ENCODE results near the gene CALM3.

- no peak for TF ChIP-seq POLR2A (IDR thresholded peaks at IDR 0.05; ENCODE audit: low read depth)
- TF ChIP-seq, protein P1, sequence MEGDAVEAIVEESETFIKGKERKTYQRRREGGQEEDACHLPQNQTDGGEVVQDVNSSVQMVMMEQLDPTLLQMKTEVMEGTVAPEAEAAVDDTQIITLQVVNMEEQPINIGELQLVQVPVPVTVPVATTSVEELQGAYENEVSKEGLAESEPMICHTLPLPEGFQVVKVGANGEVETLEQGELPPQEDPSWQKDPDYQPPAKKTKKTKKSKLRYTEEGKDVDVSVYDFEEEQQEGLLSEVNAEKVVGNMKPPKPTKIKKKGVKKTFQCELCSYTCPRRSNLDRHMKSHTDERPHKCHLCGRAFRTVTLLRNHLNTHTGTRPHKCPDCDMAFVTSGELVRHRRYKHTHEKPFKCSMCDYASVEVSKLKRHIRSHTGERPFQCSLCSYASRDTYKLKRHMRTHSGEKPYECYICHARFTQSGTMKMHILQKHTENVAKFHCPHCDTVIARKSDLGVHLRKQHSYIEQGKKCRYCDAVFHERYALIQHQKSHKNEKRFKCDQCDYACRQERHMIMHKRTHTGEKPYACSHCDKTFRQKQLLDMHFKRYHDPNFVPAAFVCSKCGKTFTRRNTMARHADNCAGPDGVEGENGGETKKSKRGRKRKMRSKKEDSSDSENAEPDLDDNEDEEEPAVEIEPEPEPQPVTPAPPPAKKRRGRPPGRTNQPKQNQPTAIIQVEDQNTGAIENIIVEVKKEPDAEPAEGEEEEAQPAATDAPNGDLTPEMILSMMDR (IDR thresholded peaks at IDR 0.05): no peak
- no peak for TF ChIP-seq POLR2AphosphoS5 (IDR thresholded peaks at IDR 0.05)
- TF ChIP-seq EP300 (IDR thresholded peaks at IDR 0.05): no peak
Measured at GRCh38 chr19:46564701-46565100, 36.4 kb upstream of the CALM3 start.

All from esophagus muscularis mucosa (tissue), 4 donors.